ENCODE data around the gene STAT4.

Gene STAT4

GRCh38 chr2:191150600-191151330 lies at the start of gene STAT4:
Gene STAT4, minus strand, starts transcription at chr2:191150994. Its CDS starts 2,791 bp downstream, at chr2:191148203.
- no peak for DNase-seq

GRCh38 chr2:191199929-191200512 lies 49.2 kb upstream of the STAT4 start:
- no peak for DNase-seq

GRCh38 chr2:191198271-191198670 lies 47.5 kb upstream of the STAT4 start:
- DNase-seq = no peak

GRCh38 chr2:191197096-191197495 lies 46.3 kb upstream of the STAT4 start:
- DNase-seq = no peak

- DNase-seq = no peak
Measured at GRCh38 chr2:191195021-191195420, 44.2 kb upstream of the STAT4 start.

GRCh38 chr2:191190861-191191552 lies 40.2 kb upstream of the STAT4 start:
- no peak for DNase-seq

- DNase-seq = no peak
Measured at GRCh38 chr2:191190435-191190834, 39.6 kb upstream of the STAT4 start.

- DNase-seq = no peak
Measured at GRCh38 chr2:191189112-191189635, 38.4 kb upstream of the STAT4 start.

- DNase-seq = no peak
Measured at GRCh38 chr2:191188550-191189093, 37.8 kb upstream of the STAT4 start.

- no peak for DNase-seq
Measured at GRCh38 chr2:191187105-191187829, 36.5 kb upstream of the STAT4 start.

GRCh38 chr2:191184457-191184856 lies 33.7 kb upstream of the STAT4 start:
- no peak for DNase-seq

- DNase-seq = no peak
Measured at GRCh38 chr2:191183516-191183915, 32.7 kb upstream of the STAT4 start.

GRCh38 chr2:191183081-191183480 lies 32.3 kb upstream of the STAT4 start:
- no peak for DNase-seq

- no peak for DNase-seq
Measured at GRCh38 chr2:191180713-191181112, 29.9 kb upstream of the STAT4 start.

- no peak for DNase-seq
Measured at GRCh38 chr2:191180276-191180675, 29.5 kb upstream of the STAT4 start.

GRCh38 chr2:191178806-191179514 lies 28.2 kb upstream of the STAT4 start:
- peak; percentile 66 for DNase-seq

- DNase-seq = no peak
Measured at GRCh38 chr2:191177751-191178736, 27.2 kb upstream of the STAT4 start.

GRCh38 chr2:191176801-191177438 lies 26.1 kb upstream of the STAT4 start:
- no peak for DNase-seq

GRCh38 chr2:191176305-191176704 lies 25.5 kb upstream of the STAT4 start:
- DNase-seq = no peak

- DNase-seq = no peak
Measured at GRCh38 chr2:191174442-191174841, 23.6 kb upstream of the STAT4 start.
